AG08395 (cell line): Measurements from ENCODE around the gene SLC49A3.
"Not testable (repeated sequence)": the region's sequence is repeated elsewhere in the genome, so short reads cannot be mapped to it uniquely, and the experiment has no call there.

Experiments
- DNase-seq: peaks from one replicate; pipeline ENCODE4 v3.0.0; 2012; ENCODE audit warnings: mixed read lengths, low spot score

The SLC49A3 gene

DNA sequence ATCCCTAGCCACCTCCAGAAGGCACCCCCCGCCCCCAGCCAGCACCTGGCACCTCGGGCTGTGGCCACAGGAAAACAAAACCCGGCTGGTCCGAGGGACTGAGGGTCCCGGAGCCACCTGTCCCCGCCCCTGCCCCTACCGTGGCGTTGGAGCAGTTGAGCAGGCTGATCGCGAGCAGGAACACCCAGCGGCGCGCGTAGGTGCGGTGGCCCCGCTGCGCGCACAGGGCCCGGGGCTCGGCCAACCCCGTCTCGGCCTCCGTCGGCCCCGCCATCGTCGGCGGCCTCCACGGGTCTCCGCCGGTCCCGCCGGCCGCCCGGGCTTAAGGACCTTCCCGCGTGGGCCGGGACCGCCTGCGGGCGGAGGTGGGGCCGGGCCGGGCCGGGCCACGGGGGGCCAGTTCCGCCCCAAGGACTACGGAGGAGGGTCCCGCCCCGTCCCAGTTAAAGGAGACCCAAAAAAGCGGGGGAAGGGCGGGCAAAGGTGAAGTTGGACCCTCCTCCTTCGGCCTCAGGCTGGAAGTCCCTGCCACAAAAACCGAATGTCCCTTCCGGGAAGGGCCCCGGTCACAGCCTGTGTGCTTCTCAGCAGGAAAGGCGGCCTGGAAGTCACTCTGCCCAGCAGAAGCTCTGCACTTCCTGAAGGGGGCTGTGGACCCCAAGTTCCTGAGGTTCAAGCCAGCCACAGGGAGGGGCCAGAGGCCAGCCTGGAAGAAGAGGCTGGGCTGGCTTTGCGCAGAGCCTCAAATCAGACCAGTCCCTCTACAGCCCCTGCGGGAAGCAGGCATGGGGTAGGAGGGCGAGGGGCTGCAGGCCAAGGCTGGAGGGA lies at the start of gene SLC49A3:
Gene SLC49A3 (minus strand): TSS at position 298 of the 828 bp plus-strand sequence. CDS start 24 bp downstream, at position 274.
- DNase-seq = peak; percentile 34

DNA sequence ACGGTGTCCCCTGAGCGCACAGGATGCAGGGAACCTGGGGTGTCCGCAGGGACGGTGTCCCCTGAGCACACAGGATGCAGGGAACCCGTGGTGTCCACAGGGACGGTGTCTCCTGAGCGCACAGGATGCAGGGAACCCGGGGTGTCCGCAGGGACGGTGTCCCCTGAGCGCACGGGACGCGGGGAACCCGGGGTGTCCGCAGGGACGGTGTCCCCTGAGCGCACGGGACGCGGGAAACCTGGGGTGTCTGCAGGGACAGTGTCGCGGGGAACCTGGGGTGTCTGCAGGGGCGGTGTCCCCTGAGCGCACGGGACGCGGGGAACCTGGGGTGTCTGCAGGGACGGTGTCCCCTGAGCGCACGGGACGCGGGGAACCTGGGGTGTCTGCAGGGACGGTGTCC lies 47.6 kb upstream of the SLC49A3 start:
- DNase-seq = not testable (repeated sequence)

DNA sequence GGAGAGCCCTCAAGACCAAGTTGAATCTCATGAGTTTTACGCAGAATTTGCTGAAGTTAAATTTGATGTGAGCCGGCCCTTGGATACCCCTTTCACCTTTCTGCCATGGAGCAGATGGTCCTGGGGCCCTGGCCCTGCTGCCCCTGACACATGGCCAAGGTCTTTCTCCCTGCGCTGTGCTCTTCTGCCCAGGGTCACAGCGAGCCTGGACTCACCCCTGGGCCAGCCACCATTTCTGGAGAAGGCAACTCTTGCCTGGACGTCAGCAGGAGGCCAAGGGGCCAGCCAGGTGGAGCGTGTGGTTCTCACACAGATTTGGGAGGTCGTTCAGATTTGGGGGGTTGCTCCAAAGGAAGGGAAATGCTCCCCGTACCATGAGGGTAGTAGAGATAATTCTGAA lies 46.6 kb upstream of the SLC49A3 start:
- no peak for DNase-seq

DNA sequence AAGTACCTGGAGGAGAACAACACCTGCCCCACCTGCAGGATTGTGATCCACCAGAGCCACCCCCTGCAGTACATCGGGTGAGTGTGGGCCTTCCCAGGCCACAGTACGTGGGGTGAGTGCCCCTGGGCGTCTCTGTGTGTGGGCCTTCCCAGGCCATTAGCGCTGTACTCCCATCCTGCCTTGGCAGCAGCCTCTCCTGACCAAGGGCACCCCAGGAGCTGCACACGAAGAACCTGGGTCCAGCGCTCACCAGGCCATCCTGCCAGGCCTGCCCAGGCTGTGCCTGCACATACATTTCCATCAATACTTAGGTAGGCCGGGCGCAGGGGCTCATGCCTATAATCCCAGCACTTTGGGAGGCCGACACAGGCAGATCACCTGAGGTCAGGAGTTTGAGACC lies 46.0 kb upstream of the SLC49A3 start:
- no peak for DNase-seq

DNA sequence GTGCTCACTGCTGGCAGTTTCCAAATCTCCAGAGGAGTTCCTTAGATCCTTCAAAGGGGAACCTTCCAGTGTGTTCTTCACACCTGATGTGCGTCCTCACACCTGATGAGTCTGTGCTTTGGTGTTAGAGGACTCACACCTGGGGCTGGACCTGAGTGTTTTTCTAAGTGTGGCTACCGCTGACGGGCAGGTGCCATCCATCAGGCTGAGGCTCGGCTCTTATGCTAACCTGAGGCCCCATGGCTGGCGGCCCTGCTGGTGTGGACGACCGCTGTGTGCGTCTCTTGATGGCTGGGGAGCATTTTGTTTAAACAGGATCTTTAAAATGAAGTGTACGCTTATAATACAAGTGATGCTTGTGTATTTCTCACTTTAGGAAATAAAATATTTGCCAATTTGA lies 45.1 kb upstream of the SLC49A3 start:
- DNase-seq = no peak

DNA sequence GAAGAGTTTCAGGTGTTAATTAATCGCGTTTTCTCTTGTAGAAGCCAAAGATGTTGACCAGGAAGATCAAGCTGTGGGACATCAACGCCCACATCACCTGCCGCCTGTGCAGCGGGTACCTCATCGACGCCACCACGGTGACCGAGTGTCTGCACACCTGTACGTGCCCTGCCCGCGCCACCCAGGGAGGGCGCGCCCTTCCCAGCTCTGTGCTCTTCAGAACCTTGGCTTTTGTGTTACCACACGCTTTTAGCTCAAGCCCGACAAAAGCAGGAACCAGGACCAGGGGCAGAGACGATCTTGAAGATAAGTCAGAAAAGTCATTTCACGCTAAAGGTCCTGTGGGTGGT lies 44.7 kb upstream of the SLC49A3 start:
- DNase-seq = no peak

DNA sequence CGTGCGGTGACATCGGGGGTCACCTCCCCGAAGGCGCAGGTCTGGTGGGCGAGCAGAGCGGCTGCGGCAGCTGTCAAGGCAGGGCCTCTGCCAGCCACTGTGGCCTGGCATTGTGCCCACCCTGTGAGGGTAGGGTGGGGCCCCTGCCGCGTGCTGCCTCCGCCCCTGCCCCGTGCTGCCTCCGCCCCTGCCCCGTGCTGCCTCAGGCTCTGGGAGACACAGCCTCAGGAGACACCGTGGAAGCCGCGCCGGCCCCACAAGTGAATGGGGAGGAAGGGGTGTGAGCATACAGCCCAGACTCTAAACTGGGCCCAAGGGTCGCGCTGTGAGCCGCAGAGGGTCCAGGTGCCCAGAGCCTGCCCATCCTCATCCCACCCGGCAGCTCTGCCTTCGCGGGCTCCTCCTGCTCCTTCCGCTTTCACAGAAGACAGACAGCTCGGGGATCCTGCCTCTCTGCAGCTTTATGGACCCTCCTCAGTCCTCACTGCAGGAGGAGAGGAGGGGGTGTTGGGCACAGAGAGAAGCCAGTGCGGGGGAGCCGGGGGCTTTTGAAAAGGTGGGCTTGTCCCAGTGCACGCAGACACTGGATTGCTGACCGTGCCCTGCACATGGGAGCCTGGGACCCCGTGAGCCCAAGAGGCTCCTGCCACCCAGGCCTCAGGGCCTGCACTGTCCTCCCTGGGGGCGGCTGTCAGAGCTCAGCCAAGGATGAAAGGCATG lies 44.1 kb upstream of the SLC49A3 start:
- DNase-seq = no peak

DNA sequence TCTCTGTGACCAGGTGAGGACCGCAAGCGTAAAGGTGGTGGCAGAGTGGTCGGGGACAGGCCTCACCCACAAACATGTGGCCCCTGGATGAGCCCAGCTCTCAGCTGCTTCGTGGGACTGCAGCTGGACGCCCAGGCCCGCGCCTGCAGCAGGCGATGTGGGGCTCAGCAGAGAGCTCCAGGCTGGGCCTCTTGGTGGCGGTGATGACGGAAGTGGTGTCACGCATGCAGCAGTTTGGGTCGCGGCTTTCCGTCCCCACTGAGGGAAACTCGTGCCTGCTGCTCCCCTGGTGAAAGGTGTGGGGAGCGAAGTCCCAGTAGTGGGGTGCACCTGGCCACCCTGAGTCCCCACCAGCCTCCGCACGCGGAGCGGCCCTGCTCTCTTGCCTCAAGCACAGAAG lies 43.5 kb upstream of the SLC49A3 start:
- DNase-seq = no peak

DNA sequence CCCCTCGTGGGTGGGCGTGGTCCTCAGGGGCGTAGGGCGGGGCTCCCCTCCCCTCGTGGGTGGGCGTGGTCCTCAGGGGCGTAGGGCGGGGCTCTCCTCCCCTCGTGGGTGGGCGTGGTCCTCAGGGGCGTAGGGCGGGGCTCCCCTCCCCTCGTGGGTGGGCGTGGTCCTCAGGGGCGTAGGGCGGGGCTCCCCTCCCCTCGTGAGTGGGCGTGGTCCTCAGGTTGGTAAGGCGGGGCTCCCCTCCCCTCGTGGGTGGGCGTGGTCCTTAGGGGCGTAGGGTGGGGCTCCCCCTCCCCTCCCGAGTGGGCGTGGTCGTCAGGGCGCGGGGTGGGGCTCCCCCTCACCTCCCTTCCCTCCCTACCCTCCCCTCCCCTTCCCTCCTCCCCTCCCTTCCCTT lies 43.0 kb upstream of the SLC49A3 start:
- DNase-seq = not testable (repeated sequence)

DNA sequence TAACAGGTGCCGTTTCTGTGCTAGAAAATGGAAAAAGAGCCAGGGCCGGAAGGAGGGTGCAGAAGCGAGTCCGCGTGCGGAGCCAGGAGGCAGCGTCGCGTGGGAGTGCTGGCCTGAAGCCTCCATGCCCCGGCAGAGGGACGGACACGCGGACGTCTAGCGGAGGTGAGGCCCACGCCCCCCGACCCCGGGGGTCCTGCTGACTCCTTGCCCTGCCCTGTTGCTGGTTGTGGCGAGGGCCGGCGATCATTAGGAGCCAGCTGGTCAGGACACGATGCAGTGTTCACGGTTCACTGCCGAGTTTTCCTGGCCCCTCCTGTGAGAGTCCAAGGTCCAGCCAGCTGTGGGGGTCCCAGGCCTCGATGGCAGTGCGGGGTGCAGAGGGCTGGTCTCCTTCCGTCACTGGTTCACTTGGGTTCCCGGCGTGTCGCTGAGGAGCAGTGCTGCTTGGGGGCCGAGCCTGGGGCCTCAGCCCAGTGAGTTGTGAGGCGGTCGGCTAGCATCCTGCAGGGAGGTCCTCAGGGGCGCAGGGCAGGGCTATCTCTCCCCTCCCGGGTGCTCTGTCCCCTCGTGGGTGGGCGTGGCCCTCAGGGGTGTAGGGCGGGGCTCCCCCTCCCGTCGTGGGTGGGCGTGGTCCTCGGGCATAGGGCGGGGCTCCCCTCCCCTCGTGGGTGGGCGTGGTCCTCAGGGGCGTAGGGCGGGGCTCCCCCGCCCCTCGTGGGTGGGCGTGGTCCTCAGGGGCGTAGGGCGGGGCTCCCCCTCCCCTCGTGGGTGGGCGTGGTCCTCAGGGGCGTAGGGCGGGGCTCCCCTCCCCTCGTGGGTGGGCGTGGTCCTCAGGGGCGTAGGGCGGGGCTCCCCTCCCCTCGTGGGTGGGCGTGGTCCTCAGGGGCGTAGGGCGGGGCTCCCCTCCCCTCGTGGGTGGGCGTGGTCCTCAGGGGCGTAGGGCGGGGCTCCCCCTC lies 42.3 kb upstream of the SLC49A3 start:
- DNase-seq = not testable (repeated sequence)

DNA sequence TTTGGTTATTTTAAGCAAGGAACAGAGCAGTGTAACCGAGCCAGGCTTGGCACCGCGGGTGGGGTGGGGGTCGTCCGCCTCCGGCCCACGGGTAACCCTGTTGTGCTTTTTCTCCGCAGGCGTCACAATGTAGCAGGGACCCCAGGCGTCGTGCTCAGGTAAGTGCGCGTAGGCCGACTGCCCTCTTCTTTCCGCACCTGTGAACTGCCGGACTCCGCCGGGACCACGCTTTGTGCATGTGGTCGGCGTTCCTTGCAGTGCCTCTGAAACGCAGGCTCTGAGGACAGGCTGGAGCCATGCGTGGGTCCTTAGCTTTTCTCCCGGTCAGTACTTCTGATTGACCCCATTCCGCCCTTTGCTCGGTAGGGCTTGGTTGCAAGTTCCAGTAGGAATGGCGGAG lies 41.6 kb upstream of the SLC49A3 start:
- DNase-seq = no peak

DNA sequence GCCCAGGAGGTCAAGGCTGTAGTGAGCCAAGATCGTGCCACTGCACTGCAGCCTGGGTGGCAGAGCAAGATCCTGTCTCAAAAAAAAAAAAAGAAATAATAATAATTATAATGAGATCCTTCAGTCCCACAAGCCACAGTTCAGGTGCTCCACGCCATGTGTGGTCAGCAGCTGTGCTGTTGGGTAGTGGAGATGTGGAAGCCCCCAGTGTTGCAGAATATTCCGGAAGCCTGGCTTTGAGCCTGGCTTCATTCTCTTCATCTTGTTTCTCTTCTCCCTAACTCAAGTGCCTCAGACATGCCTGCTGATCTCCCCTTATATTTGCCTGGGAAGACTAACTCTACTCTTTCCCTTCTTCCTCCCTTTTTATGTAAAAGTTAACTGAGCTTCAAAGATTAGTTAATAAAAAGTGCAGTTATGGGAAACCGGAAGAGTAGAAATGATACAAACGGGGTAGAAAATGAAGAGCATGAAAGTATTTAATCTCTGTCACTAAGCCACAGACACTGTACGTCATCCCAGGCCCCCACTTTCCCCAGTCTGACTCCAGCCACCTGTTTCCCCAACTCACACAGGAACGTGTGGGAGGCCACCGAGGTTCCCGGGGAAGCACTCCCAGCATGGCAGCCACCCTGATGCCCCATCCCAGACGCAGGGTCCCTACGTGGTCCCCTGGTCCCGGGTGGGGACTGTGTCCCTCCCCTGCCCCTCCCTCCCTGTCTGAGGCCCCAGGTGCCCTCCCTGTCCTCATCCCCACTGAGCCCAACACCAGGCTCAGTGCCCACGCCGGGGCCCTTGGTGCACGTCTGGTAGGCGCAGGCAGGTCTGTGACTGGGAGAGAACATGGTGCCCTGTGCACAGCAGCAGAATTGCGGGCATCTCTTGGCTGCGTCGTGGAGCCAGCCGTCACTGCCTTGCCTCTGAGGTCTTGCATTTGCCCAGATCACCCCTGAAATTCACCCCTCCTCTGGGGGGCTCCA lies 40.7 kb upstream of the SLC49A3 start:
- DNase-seq = no peak

DNA sequence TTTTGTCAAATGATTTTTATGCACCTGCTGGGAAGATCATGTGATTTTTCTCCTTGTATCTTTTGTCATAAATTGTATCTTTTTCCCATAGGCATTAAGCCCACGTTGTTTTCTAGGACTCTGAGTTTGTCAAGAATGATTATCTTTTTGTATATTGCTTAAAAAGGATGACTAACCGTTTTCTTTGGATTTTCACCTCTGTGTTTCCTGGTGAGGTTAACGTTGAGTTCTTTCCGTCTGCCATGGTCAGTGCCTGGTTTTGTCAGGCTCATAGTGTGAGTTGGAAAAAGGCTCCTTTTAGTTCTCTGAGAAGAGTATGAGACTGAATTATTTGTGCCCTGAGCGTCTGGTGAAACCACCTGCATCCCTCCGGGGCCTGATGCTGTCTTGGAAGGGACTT lies 38.6 kb upstream of the SLC49A3 start:
- no peak for DNase-seq

DNA sequence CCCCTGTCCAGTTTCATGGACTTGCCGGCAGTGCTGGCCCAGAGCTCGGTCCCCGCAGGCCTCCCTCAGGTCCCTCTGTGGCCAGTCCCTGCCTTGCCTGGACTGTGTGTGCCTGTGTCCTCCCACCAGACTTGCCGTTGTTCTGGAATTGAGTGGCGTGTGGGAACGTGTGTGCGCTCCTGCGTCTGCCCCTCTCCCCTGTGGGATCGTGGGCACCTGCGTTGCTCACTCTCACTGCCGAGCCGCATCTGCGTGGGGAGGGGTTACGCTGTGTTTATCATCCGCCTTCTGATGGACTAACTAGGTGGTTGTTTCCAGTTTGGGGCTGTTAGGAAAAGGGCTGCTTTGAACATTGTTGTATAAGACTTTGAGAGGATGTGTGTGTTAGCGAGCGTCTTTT lies 37.9 kb upstream of the SLC49A3 start:
- no peak for DNase-seq

DNA sequence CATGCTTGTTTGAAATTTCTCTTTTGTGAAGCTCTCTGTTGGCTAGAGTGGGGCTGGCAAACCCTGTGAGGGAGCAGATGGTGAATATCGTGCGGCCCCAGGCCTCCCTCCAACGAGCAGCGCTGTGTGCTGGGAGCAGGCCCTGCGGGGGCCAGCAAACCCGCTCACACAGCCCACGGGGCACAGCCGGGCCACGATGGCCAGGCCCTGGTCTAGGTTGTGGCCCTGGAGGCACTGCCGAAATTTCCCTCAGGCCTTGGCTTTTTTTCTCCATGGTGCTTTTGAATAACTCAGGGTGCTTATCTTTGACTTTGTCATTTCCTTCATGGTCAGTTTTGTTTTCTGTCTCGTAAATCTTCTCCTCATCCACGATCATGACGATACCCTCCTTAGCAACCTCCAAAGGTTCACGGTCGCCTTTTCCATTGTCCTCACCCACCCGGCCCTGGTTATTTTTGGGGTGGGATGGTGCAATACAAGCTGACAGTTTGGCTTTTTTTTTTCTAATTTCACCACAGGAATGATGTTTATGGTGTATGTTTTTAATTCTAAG lies 37.4 kb upstream of the SLC49A3 start:
- peak; percentile 85 for DNase-seq

DNA sequence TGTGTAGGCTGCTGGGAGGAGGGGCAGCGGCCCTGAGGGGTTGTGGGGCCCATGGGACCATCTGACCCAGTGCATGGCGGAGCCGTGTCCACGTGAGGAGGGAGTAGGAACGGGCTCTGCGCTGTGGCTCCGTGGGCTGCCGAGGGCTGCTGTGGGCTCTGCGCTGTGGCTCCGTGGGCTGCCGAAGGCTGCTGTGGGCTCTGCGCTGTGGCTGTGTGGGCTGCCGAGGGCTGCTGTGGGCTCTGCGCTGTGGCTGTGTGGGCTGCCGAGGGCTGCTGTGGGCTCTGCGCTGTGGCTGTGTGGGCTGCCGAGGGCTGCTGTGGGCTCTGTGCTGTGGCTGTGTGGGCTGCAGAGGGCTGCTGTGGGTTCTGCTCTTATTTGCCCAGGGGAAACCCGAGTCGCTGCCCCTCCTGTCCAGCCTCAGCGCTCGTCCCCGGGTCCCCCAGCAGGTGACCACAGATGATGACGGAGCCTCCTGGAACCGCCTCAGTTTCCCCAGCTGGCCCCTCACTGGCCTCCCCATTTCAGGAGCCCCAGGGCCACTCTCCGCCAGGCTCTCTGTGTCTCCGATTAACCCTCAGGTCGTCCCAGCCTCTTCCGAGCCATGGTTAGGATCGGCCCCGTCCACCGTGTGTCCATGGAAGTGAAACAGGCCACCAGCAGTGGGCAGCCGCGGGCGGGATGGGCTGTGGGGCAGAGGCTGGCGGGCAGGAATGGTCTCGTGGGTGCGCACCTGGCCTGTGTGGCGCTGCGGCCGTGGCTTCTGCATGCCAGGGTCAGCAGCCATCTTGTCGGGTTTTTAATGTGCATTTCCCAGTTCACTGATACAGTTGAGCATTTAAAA lies 36.7 kb upstream of the SLC49A3 start:
- DNase-seq = no peak

DNA sequence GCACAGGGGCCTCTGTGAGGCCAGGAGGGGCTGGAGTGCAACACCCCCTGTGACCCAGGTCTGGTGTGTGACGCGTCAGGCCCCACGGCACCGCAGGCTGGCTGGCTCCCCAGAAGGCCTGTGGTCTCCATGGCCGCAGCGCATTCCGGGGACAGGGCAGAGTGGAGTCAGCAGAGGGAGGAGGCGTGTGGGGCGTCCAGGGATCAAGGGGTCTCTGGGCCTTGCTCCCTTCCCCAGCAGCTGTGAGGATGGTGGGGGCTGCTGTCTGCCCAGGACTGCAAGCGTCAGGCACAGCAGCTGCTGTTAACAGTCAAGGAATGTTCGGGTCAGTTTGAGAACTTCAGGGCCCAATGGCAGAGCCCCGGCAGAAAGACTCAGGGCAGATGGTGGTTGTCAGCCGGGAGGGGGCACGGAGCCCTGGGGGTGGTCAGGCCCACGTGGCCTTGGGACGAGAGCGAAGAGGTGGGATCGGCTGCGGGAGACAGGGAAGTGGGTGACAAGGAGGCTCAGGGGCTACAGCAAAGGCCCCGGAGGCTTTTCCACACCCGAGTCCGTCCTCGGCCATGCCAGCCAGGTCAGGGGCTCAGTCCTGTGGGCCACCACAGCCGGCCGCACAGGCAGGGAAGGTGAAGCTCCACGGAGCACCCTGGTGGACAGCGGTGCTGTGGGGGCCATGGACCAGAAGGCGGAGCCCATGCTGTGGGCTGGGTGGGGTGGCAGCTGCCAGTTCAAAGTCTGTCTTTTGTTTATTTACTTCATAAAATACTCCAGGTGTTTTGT lies 35.0 kb upstream of the SLC49A3 start:
- no peak for DNase-seq

DNA sequence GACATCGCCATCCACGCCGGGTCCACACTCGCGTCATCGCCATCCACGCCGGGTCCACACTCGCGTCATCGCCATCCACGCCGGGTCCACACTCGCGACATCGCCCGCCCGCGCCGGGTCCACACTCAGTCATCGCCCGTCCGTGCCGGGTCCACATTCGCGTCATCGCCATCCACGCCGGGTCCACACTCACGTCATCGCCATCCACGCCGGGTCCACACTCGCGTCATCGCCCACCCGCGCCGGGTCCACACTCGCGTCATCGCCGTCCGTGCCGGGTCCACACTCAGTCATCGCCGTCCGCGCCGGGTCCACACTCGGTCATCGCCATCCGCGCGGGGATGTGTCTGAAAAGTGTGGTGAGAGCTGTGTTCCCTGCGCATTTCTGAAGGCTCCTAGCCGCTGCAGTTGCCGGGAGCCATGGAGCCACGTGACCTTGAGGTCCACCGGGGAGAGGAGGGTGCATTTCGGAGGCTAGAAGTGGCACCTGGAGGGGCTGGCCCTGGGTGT lies 34.0 kb upstream of the SLC49A3 start:
- DNase-seq = no peak

DNA sequence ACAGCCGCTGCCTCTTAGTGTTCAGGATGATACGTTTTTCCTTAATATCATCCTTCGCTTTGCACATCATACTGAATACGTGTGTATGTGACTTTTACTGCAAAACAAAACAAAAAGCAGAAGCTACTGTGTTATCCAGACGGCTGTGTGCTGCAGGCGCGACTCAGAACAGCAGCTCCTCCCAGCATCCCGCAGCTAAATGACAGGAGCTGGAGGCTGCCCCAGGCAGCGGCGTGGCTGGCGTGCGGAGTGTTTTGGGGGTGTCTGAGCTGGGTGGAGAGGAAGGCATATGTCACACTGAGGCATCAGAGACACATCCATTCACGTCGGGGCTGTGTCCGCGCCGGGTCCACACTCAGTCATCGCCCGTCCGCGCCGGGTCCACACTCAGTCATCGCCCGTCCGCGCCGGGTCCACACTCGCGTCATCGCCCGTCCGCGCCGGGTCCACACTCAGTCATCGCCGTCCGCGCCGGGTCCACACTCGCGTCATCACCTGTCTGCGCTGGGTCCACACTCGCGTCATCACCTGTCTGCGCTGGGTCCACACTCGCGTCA lies 33.3 kb upstream of the SLC49A3 start:
- no peak for DNase-seq
